Lower leg skin (tissue), 3 donors: ENCODE data around the gene ZMYM4.

Source experiments
- POLR2A ChIP-seq, 2 donors: fragments of 450-650 bp; IDR thresholded peaks; one replicate each; pipeline ENCODE4 v1.6.1; 2016 to 2017; ENCODE audit warnings: antibody characterized with exemption in 2 of 2, mild to moderate bottlenecking in 1 of 2, moderate library complexity in 1 of 2
- TF ChIP-seq, protein P1 (sequence below), 3 donors: fragments of 450-650 bp; IDR thresholded peaks; one replicate each; pipeline ENCODE4 v1.5.1; 2016; ENCODE audit warnings: antibody characterized with exemption in 3 of 3, mild to moderate bottlenecking in 3 of 3, moderate library complexity in 2 of 3

GRCh38 chr1:35470977-35471613, 202.6 kb downstream of the ZMYM4 start:
- TF ChIP-seq POLR2A (IDR thresholded peaks at IDR 0.05), result no peak
- TF ChIP-seq, protein P1, sequence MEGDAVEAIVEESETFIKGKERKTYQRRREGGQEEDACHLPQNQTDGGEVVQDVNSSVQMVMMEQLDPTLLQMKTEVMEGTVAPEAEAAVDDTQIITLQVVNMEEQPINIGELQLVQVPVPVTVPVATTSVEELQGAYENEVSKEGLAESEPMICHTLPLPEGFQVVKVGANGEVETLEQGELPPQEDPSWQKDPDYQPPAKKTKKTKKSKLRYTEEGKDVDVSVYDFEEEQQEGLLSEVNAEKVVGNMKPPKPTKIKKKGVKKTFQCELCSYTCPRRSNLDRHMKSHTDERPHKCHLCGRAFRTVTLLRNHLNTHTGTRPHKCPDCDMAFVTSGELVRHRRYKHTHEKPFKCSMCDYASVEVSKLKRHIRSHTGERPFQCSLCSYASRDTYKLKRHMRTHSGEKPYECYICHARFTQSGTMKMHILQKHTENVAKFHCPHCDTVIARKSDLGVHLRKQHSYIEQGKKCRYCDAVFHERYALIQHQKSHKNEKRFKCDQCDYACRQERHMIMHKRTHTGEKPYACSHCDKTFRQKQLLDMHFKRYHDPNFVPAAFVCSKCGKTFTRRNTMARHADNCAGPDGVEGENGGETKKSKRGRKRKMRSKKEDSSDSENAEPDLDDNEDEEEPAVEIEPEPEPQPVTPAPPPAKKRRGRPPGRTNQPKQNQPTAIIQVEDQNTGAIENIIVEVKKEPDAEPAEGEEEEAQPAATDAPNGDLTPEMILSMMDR (IDR thresholded peaks at IDR 0.05), result no peak
